Endothelial cell of umbilical vein (primary cell): ENCODE data around the gene ARHGAP22.

Experiments
- EZH2 ChIP-seq: IDR thresholded peaks from 2 replicates; pipeline ENCODE4 v1.6.1; 2012; ENCODE audit warnings: borderline replicate concordance, low read depth, mild to moderate bottlenecking, moderate library complexity, low read length, inconsistent platforms; ENCODE audit not compliant: severe bottlenecking
- FOS ChIP-seq: IDR thresholded peaks from 2 replicates; pipeline ENCODE4 v1.6.1; 2011; ENCODE audit warnings: mild to moderate bottlenecking, low read length, moderate library complexity, borderline replicate concordance; ENCODE audit not compliant: insufficient read depth
- JUN ChIP-seq: IDR thresholded peaks from 2 replicates; pipeline ENCODE4 v1.6.1; 2011; ENCODE audit warnings: borderline replicate concordance, low read depth; ENCODE audit not compliant: insufficient read length, insufficient read depth
- MAX ChIP-seq: IDR thresholded peaks from 2 replicates; pipeline ENCODE4 v1.6.1; 2011; ENCODE audit not compliant: insufficient read depth, insufficient read length
- MYC ChIP-seq: IDR thresholded peaks from one replicate; pipeline ENCODE4 v1.6.1; 2011; ENCODE audit warnings: mild to moderate bottlenecking, low read depth, low read length
- POLR2A ChIP-seq: IDR thresholded peaks from 2 replicates; pipeline ENCODE4 v1.6.1; 2012; ENCODE audit warnings: low read depth, mild to moderate bottlenecking, control low read depth, low read length
- POLR2AphosphoS5 ChIP-seq: IDR thresholded peaks from 2 replicates; pipeline ENCODE4 v1.6.1; 2012; ENCODE audit warnings: low read depth, mild to moderate bottlenecking, control low read depth, low read length, moderate library complexity; ENCODE audit not compliant: insufficient read depth
- TF ChIP-seq, protein P1 (sequence below), 2 donors: IDR thresholded peaks; 1 replicate in 1 of 2; 2 replicates in 1 of 2; pipeline ENCODE4 v1.5.1; 2011; ENCODE audit warnings: low read length in 2 of 2, mild to moderate bottlenecking in 2 of 2, moderate library complexity in 2 of 2, control low read depth in 1 of 2, inconsistent platforms in 1 of 2, low read depth in 1 of 2; ENCODE audit not compliant: insufficient read depth in 1 of 2; ENCODE audit errors: extremely low read depth in 1 of 2

DNA sequence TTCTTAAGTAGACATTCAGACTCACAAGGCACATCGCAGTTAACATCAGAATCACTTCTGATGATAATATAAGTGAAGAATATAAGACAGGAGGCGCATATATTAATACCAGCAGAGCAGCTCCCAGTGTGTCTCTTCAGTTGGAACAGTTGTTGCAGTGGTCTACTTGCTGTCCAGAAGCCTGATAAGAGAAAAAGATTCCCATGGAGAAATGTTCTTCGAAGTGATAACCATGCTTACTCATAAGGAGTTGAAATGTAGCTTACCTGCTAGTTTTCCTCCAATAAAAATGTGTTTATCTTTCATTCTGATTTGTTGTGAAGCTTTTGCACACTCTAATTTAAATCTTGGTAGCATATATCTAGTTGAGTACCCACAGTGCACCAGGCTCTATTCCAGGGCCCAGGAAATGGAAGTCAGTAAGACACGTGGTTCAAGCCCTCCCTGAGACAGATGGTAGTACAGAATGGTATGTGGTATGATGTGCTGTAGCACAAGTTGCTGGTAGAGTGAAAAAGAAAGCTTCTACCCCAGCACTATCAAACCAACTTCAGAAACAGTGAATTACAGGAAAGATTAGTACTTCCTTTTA, 174.4 kb downstream of the ARHGAP22 start:
- TF ChIP-seq, protein P1, sequence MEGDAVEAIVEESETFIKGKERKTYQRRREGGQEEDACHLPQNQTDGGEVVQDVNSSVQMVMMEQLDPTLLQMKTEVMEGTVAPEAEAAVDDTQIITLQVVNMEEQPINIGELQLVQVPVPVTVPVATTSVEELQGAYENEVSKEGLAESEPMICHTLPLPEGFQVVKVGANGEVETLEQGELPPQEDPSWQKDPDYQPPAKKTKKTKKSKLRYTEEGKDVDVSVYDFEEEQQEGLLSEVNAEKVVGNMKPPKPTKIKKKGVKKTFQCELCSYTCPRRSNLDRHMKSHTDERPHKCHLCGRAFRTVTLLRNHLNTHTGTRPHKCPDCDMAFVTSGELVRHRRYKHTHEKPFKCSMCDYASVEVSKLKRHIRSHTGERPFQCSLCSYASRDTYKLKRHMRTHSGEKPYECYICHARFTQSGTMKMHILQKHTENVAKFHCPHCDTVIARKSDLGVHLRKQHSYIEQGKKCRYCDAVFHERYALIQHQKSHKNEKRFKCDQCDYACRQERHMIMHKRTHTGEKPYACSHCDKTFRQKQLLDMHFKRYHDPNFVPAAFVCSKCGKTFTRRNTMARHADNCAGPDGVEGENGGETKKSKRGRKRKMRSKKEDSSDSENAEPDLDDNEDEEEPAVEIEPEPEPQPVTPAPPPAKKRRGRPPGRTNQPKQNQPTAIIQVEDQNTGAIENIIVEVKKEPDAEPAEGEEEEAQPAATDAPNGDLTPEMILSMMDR (IDR thresholded peaks at IDR 0.05; ENCODE audit: extremely low read depth in 1 of 2, insufficient read depth in 1 of 2, low read depth in 1 of 2, low read length in 2 of 2) = no peak
- TF ChIP-seq POLR2A = no peak
- TF ChIP-seq POLR2AphosphoS5 = no peak
- no peak for TF ChIP-seq MAX
- no peak for TF ChIP-seq JUN
- no peak for TF ChIP-seq EZH2
- no peak for TF ChIP-seq FOS
- TF ChIP-seq MYC = no peak
